Mesothelial cell of epicardium (in vitro differentiated cells): ENCODE data around the gene CD81. TPM values are rescaled to one million over a fixed set of nuclear protein-coding genes. Genes with fewer than 3 reads are reported as not detected.
"Not testable (repeated sequence)": the region's sequence is repeated elsewhere in the genome, so short reads cannot be mapped to it uniquely, and the experiment has no call there.

Experiments
- DNase-seq, 2 experiments: peaks; one replicate each; pipeline ENCODE4 v3.0.0; 2021; ENCODE audit warnings: low spot score in 2 of 2; ENCODE audit not compliant: unreplicated experiment in 2 of 2
- H3K27ac Mint-ChIP-seq: 2 replicates; pipeline ENCODE4 v1.8.0; 2021; ENCODE audit warnings: mixed read lengths
- H3K27me3 Mint-ChIP-seq: 2 replicates; pipeline ENCODE4 v1.8.0; 2021; ENCODE audit warnings: low read depth, mixed read lengths
- H3K36me3 Mint-ChIP-seq: 2 replicates; pipeline ENCODE4 v1.8.0; 2021; ENCODE audit warnings: mixed read lengths
- H3K4me1 Mint-ChIP-seq: 2 replicates; pipeline ENCODE4 v1.8.0; 2021; ENCODE audit warnings: mixed read lengths
- H3K4me3 Mint-ChIP-seq: 2 replicates; pipeline ENCODE4 v1.8.0; 2021; ENCODE audit warnings: mild to moderate bottlenecking, moderate library complexity, mixed read lengths
- H3K9me3 Mint-ChIP-seq: 2 replicates; pipeline ENCODE4 v1.8.0; 2021; ENCODE audit warnings: mixed read lengths
- CTCF ChIP-seq: fragments of 200-600 bp; sonication (generic); IDR thresholded peaks from one replicate; pipeline ENCODE4 v1.5.0; 2021; ENCODE audit warnings: antibody characterized with exemption; ENCODE audit not compliant: unreplicated experiment
- total RNA-seq: library from RNA; stranded (reverse); gene quantifications from 3 replicates; pipeline ENCODE4 v1.2.1, GENCODE V29; 2021

CD81 gene
- total RNA-seq, 1 donor from 2014 or later, result 410 TPM

- Mint-ChIP-seq H3K36me3 (no peaks in the 10 kb centered on the region), H3K4me1 (no peaks in the 10 kb centered on the region), H3K27me3 (peaks cover 15% of the 10 kb centered on the region), H3K27ac (no peak overlapping the region), H3K4me3 (no peak overlapping the region), H3K9me3 (peaks cover 30% of the 10 kb centered on the region)
- no peak for DNase-seq
- no peak for TF ChIP-seq CTCF
Observed at GRCh38 chr11:2351701-2352100, 25.4 kb upstream of the CD81 start.

- H3K4me3 Mint-ChIP-seq, result no peak overlapping the region
- no peak overlapping the region for H3K27ac Mint-ChIP-seq
- no peaks in the 10 kb centered on the region for H3K4me1 Mint-ChIP-seq
- H3K9me3 Mint-ChIP-seq, result peaks cover 25% of the 10 kb centered on the region
- H3K36me3 Mint-ChIP-seq, result no peaks in the 10 kb centered on the region
- DNase-seq, result no peak
- no peak for TF ChIP-seq CTCF
- peaks cover 15% of the 10 kb centered on the region for H3K27me3 Mint-ChIP-seq
Observed at GRCh38 chr11:2352420-2352819, 24.7 kb upstream of the CD81 start.

- Mint-ChIP-seq H3K36me3 (no peaks in the 10 kb centered on the region), H3K9me3 (peaks cover 9% of the 10 kb centered on the region), H3K4me3 (no peak overlapping the region), H3K27ac (no peak overlapping the region), H3K4me1 (no peaks in the 10 kb centered on the region), H3K27me3 (peaks cover 15% of the 10 kb centered on the region)
- DNase-seq, result no peak
- no peak for TF ChIP-seq CTCF
Observed at GRCh38 chr11:2355000-2355644, 22.0 kb upstream of the CD81 start.

GRCh38 chr11:2357246-2357645 is 19.9 kb upstream of the CD81 start:
- H3K9me3 Mint-ChIP-seq, result peaks cover 6% of the 10 kb centered on the region
- DNase-seq, result no peak
- H3K36me3 Mint-ChIP-seq, result no peaks in the 10 kb centered on the region
- H3K27me3 Mint-ChIP-seq, result peaks cover 7% of the 10 kb centered on the region
- H3K4me1 Mint-ChIP-seq, result no peaks in the 10 kb centered on the region
- H3K4me3 Mint-ChIP-seq, result no peak overlapping the region
- H3K27ac Mint-ChIP-seq, result no peak overlapping the region
- no peak for TF ChIP-seq CTCF

GRCh38 chr11:2357651-2358050 is 19.5 kb upstream of the CD81 start:
- not testable (repeated sequence) for H3K4me3 Mint-ChIP-seq, H3K9me3 Mint-ChIP-seq, H3K4me1 Mint-ChIP-seq, H3K36me3 Mint-ChIP-seq, DNase-seq, H3K27ac Mint-ChIP-seq, H3K27me3 Mint-ChIP-seq

- H3K4me1 Mint-ChIP-seq, result no peaks in the 10 kb centered on the region
- no peak for TF ChIP-seq CTCF
Observed at GRCh38 chr11:2358754-2359442, 18.2 kb upstream of the CD81 start.

More at GRCh38 chr11:2358754-2359442, 18.2 kb upstream of the CD81 start:
- Mint-ChIP-seq H3K9me3 (peaks cover 6% of the 10 kb centered on the region), H3K27me3 (peaks cover 2% of the 10 kb centered on the region), H3K27ac (no peak overlapping the region), H3K36me3 (no peaks in the 10 kb centered on the region), H3K4me3 (no peak overlapping the region)
- no peak for DNase-seq
